D721Med (cell line): ENCODE data around the gene RGS13.

Source experiments
- DNase-seq: peaks from one replicate; pipeline ENCODE4 v3.0.0; 2011; ENCODE audit warnings: low spot score; ENCODE audit not compliant: insufficient read length
- FAIRE-seq: peaks from 2 replicates; lab custom pipeline; 2011; peaks lifted over from hg19 to GRCh38; lab: Jason Lieb, UNC
- TF ChIP-seq, protein P1 (sequence below): IDR thresholded peaks from 2 replicates; pipeline ENCODE4 v1.5.1; 2012; ENCODE audit warnings: mild to moderate bottlenecking, control low read depth; ENCODE audit not compliant: insufficient read depth; ENCODE audit errors: missing control alignments

The RGS13 gene

DNA sequence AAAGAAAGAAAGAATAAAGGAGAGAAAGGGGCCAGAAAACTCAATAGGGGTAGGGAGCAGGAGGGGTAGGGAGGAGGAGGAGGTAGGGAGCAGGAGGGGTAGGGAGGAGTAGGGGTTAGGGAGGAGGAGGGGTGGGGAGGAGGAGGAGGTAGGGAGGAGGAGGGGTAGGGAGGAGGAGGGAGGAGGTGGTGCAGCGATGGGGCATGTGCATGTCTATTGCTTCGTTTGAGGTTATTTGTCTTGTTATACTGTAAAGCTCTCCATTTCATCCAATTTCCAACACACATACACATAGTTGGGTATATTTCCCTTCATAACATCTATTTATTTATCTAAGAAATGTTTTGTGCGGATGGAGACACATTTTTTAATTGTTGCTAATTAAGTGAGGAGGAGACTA, 40.6 kb upstream of the RGS13 start:
- FAIRE-seq = no peak
- TF ChIP-seq, protein P1, sequence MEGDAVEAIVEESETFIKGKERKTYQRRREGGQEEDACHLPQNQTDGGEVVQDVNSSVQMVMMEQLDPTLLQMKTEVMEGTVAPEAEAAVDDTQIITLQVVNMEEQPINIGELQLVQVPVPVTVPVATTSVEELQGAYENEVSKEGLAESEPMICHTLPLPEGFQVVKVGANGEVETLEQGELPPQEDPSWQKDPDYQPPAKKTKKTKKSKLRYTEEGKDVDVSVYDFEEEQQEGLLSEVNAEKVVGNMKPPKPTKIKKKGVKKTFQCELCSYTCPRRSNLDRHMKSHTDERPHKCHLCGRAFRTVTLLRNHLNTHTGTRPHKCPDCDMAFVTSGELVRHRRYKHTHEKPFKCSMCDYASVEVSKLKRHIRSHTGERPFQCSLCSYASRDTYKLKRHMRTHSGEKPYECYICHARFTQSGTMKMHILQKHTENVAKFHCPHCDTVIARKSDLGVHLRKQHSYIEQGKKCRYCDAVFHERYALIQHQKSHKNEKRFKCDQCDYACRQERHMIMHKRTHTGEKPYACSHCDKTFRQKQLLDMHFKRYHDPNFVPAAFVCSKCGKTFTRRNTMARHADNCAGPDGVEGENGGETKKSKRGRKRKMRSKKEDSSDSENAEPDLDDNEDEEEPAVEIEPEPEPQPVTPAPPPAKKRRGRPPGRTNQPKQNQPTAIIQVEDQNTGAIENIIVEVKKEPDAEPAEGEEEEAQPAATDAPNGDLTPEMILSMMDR = no peak
- no peak for DNase-seq

DNA sequence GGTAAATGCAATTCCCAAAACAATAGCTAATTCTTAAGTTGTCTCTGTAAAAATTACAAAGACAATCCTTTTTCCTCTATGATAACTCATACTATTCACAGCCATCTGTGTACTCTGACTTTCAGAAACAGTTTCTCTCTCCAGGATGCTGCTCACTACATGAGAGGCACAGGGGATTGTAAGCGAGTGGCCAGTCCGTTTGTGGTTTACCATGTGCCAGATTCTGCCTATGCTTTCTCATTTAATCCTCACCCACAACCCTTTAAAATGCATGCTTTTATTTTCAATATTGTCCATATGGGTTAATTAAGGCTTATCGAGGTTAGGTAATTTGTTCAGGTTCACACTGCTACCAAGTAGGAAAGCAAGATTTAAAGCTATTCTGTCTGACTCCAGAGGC, 37.4 kb upstream of the RGS13 start:
- no peak for FAIRE-seq
- TF ChIP-seq, protein P1 = no peak
- DNase-seq = no peak

DNA sequence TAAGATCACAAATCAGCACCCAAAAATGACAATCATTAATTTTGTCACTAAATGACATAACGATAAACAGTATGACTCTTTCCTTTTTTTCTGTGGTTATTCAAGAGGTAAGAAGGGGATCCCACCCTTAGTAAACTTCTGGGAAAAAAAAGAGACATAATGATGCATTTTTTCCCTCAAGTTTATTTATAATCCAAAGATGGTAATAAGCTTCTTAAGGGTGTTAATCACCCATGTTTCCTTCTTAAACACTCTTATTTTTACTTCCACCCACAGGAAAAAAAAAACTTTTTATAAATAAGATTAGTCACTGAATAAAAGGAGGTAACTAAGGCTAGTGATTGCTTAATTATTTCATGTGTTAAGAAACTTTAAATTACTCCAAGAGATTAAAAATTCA, 35.7 kb upstream of the RGS13 start:
- FAIRE-seq (peak; percentile 55), DNase-seq (no peak)
- TF ChIP-seq, protein P1 = no peak

DNA sequence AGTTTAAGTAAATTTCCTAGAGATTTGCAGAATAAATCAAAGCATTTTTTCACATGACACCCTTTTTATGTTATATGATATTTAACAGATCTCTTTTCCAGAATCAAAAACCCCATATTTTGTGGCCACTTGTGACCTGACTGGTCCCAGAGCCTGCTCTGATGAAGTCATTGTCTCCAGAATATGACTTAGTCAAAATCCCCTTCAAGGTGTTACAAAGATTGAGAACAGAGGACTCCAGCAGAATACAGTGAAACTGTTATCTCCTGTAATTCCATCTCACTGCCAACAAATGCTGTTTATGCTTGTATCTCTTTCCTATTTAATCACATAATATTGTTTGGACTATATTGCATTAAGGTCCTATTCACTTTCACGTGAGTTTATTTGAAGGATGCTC, 34.8 kb upstream of the RGS13 start:
- FAIRE-seq (peak; percentile 77), DNase-seq (no peak)
- TF ChIP-seq, protein P1 = no peak

DNA sequence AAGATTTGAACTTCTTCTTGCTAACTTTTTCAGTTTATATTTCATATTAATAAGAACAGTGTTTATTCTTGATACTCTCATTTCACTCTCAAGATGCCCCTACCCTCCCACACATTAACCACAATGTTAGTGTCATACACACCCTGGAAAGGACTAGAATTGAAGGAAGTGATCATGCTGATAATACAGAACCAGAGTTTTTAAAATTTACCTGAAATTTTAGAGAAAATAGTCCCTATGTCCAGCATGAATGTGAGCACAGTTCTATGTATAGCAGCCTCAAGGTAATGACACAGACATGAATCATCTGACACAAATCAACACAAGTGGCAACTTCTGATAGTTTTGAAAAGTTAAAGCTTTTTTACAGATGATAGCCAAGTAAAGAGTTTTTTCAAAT, 34.4 kb upstream of the RGS13 start:
- no peak for DNase-seq
- no peak for FAIRE-seq
- TF ChIP-seq, protein P1 = no peak

DNA sequence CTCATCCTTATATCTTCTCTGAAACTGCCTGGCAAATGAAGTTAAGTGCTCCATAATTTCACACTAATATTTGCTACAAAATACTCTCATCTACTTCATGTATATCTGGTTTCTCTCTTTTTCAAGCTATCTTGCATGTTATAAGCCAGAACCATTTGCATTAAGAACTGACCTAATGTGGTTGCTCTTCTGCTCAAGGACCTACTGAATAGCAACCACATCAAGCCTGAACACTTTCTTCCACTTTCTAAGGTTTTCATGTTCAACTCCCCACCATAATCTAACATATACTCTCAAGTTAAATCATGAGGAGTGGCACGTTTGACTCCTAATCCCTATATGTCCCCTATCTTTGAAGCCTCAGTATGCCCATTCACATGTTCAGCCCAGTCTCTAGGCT, 33.2 kb upstream of the RGS13 start:
- DNase-seq (no peak), FAIRE-seq (no peak)
- TF ChIP-seq, protein P1 = no peak

DNA sequence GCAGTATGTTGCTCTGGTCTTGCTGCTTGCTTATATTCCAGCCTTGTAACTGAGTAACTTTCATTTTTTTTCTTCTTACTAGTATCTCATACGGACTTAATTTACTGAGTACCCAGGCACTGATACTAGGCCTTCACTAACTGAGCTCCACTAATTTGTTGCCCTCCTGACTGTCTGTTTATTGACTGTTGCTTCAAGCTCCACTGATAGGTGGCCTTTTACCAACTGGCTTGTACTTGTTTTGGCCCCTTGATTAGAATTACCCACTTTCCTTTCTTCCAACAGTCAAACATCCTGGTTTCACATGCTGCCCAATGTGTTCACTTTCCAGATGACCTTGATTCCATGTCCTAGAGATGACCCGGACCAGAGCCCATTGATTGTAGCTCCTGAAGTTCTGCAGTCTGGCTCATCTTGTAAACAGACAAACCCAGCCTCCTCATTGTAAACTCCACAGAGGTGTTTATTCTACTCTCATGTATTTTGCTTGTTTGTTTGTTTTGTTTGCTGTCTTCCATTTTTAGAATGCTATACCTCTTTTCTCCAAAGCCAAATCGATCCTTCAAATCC, 32.6 kb upstream of the RGS13 start:
- DNase-seq (no peak), FAIRE-seq (no peak)
- TF ChIP-seq, protein P1 = no peak
